PFSK-1 (cell line): Measurements from ENCODE around the gene PRIMA1.

Experiments used
- FOXP2 ChIP-seq: optimal IDR thresholded peaks from 2 replicates; pipeline ENCODE3; 2011; ENCODE audit warnings: borderline replicate concordance, control low read depth, inconsistent platforms; ENCODE audit not compliant: insufficient read depth; ENCODE audit errors: extremely low read length, extremely low read depth
- POLR2AphosphoS5 ChIP-seq: IDR thresholded peaks from 2 replicates; pipeline ENCODE4 v1.6.1; 2012; ENCODE audit warnings: low read depth, mild to moderate bottlenecking, control low read depth, low read length, moderate library complexity
- SIN3A ChIP-seq: IDR thresholded peaks from 2 replicates; pipeline ENCODE4 v1.6.1; 2012; ENCODE audit warnings: mild to moderate bottlenecking, low read length, moderate library complexity, borderline replicate concordance; ENCODE audit not compliant: insufficient read depth
- TAF1 ChIP-seq: IDR thresholded peaks from 2 replicates; pipeline ENCODE4 v1.6.1; 2012; ENCODE audit warnings: low read length, control low read depth, borderline replicate concordance; ENCODE audit not compliant: insufficient read depth
- TF ChIP-seq, protein P1 (sequence below), 2 experiments: IDR thresholded peaks; 2 replicates each; pipeline versions ENCODE4 v1.6.1 to v1.8.0; 2011 to 2012; ENCODE audit warnings: low read depth in 2 of 2, low read length in 2 of 2, control low read depth in 1 of 2, inconsistent platforms in 1 of 2, mild to moderate bottlenecking in 1 of 2, moderate library complexity in 1 of 2; ENCODE audit not compliant: insufficient read depth in 1 of 2

PRIMA1 gene

DNA sequence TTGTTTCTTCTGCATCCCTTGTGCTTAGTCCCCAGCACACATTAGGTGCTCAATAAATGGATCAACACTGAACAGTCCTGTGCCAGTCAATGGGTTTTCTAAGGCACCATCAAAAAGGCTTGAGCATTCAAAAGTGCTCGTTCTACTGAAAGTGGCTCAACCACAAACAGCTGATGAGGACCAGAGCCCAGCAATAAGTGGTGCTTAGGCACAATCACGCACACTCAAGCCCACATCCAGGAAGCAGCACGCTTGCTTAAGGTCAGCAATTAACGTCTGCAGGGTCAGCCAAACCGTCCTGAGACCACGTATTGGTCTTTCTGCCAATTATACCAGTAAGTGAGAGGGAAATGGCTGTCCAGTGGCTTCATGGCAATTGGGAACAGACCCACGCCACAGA, 56.5 kb downstream of the PRIMA1 start:
- TF ChIP-seq TAF1 (no peak), POLR2AphosphoS5 (no peak), SIN3A (no peak), FOXP2 (no peak)
- TF ChIP-seq, protein P1, sequence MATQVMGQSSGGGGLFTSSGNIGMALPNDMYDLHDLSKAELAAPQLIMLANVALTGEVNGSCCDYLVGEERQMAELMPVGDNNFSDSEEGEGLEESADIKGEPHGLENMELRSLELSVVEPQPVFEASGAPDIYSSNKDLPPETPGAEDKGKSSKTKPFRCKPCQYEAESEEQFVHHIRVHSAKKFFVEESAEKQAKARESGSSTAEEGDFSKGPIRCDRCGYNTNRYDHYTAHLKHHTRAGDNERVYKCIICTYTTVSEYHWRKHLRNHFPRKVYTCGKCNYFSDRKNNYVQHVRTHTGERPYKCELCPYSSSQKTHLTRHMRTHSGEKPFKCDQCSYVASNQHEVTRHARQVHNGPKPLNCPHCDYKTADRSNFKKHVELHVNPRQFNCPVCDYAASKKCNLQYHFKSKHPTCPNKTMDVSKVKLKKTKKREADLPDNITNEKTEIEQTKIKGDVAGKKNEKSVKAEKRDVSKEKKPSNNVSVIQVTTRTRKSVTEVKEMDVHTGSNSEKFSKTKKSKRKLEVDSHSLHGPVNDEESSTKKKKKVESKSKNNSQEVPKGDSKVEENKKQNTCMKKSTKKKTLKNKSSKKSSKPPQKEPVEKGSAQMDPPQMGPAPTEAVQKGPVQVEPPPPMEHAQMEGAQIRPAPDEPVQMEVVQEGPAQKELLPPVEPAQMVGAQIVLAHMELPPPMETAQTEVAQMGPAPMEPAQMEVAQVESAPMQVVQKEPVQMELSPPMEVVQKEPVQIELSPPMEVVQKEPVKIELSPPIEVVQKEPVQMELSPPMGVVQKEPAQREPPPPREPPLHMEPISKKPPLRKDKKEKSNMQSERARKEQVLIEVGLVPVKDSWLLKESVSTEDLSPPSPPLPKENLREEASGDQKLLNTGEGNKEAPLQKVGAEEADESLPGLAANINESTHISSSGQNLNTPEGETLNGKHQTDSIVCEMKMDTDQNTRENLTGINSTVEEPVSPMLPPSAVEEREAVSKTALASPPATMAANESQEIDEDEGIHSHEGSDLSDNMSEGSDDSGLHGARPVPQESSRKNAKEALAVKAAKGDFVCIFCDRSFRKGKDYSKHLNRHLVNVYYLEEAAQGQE (IDR thresholded peaks at IDR 0.05; ENCODE audit: insufficient read depth in 1 of 2, low read depth in 2 of 2, low read length in 2 of 2) = no peak

- TF ChIP-seq SIN3A = no peak
- TF ChIP-seq POLR2AphosphoS5 = no peak
- no peak for TF ChIP-seq TAF1
- TF ChIP-seq, protein P1 (IDR thresholded peaks at IDR 0.05; ENCODE audit: insufficient read depth in 1 of 2, low read depth in 2 of 2, low read length in 2 of 2) = no peak
- no peak for TF ChIP-seq FOXP2
Measured at GRCh38 chr14:93729993-93730392, 58.3 kb downstream of the PRIMA1 start.

DNA sequence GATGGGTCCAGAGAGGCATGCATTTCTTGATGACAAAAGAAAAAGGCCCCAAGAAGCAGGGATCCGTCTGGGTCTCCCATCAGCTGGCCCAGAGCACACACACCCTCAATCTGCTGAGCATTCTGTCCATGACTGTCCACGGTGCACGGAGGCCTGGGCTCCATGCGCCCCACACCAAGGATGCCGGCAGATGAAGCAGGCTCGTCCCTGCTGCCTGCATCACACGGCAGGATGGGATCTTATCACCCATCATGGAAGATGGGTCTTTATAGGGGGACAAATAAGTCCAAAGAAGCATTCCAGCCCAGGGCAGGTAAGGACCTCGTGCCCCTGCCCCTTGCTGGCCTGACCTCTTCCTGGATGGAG, 59.7 kb downstream of the PRIMA1 start:
- TF ChIP-seq TAF1 = no peak
- TF ChIP-seq POLR2AphosphoS5 = no peak
- TF ChIP-seq, protein P1 (IDR thresholded peaks at IDR 0.05; ENCODE audit: insufficient read depth in 1 of 2, low read depth in 2 of 2, low read length in 2 of 2) = no peak
- TF ChIP-seq FOXP2 = no peak
- TF ChIP-seq SIN3A = no peak

- TF ChIP-seq FOXP2 = no peak
- no peak for TF ChIP-seq SIN3A
- no peak for TF ChIP-seq TAF1
Measured at GRCh38 chr14:93727917-93728650, 60.2 kb downstream of the PRIMA1 start.

- no peak for TF ChIP-seq FOXP2
- no peak for TF ChIP-seq POLR2AphosphoS5
- no peak for TF ChIP-seq TAF1
- TF ChIP-seq SIN3A = no peak
- TF ChIP-seq, protein P1 (IDR thresholded peaks at IDR 0.05; ENCODE audit: insufficient read depth in 1 of 2, low read depth in 2 of 2, low read length in 2 of 2) = no peak
Measured at GRCh38 chr14:93727039-93727740, 61.1 kb downstream of the PRIMA1 start.
